Fibroblast of pulmonary artery (primary cell): Measurements from ENCODE around the gene CD207.

Experiments
- DNase-seq: peaks from one replicate; pipeline ENCODE4 v3.0.0-alpha.2; 2010; ENCODE audit warnings: low read depth
- H3K4me3 ChIP-seq: replicated peaks from 2 replicates; pipeline ENCODE4 v1.5.1; 2011; ENCODE audit warnings: low read depth, mild to moderate bottlenecking, control low read depth, low read length, moderate library complexity
- CTCF ChIP-seq: IDR thresholded peaks from 2 replicates; pipeline ENCODE4 v1.5.1; 2011; ENCODE audit warnings: mild to moderate bottlenecking, control low read depth, low read length, inconsistent platforms; ENCODE audit errors: missing control alignments

The CD207 gene

GRCh38 chr2:70820499-70820898, 15.1 kb downstream of the CD207 start, which contains the start of gene CLEC4F:
Gene CLEC4F (minus strand): TSS chr2:70820599. CDS start chr2:70820523, 76 bp downstream.
- TF ChIP-seq CTCF, result no peak
- no peak for DNase-seq
- H3K4me3 ChIP-seq, result no peak within 1 kb of the TSS

- H3K4me3 ChIP-seq, result no peak overlapping the region
- DNase-seq, result no peak
- no peak for TF ChIP-seq CTCF
Observed at GRCh38 chr2:70817284-70817954, 18.2 kb downstream of the CD207 start.

GRCh38 chr2:70816726-70817125, 18.9 kb downstream of the CD207 start:
- H3K4me3 ChIP-seq, result no peak overlapping the region
- DNase-seq, result no peak
- TF ChIP-seq CTCF, result no peak

- no peak for DNase-seq
- no peak overlapping the region for H3K4me3 ChIP-seq
- no peak for TF ChIP-seq CTCF
Observed at GRCh38 chr2:70808983-70809958, 26.3 kb downstream of the CD207 start.

- no peak for DNase-seq
- no peak overlapping the region for H3K4me3 ChIP-seq
- TF ChIP-seq CTCF, result no peak
Observed at GRCh38 chr2:70807828-70808118, 27.8 kb downstream of the CD207 start.

- H3K4me3 ChIP-seq, result no peak overlapping the region
- TF ChIP-seq CTCF, result no peak
- no peak for DNase-seq
Observed at GRCh38 chr2:70807102-70807827, 28.4 kb downstream of the CD207 start.
